ENCODE results near the gene ARHGAP18. TPM values are rescaled to one million over a fixed set of nuclear protein-coding genes. Genes with fewer than 3 reads are reported as not detected.

The ARHGAP18 gene
- total and polyA plus RNA-seq, 3 donors from 2014 or later, result 15.8 to 29.8 (median 23.8) TPM

DNA sequence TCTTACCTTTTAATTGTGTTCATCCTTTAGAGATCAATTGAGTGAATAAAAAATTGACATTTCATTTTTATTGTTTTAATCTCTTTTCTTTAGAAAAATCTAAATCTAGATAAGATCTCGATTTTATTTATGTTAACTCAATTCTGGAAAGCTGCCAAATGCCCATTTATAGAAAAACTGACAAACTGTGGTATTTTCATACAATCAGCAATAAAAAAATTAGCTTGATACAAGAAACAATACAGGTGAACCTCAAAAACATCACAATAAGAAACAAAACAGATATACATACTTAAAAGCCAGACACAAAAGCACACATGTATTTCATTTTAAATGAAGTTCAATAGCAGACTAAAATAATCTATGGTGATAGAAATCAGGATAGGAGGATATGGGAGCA is 30.0 kb upstream of the ARHGAP18 start:
- no peaks in the 10 kb centered on the region for H3K36me3 ChIP-seq (ENCODE audit: low read depth, missing control alignments)
- TF ChIP-seq, protein P1, sequence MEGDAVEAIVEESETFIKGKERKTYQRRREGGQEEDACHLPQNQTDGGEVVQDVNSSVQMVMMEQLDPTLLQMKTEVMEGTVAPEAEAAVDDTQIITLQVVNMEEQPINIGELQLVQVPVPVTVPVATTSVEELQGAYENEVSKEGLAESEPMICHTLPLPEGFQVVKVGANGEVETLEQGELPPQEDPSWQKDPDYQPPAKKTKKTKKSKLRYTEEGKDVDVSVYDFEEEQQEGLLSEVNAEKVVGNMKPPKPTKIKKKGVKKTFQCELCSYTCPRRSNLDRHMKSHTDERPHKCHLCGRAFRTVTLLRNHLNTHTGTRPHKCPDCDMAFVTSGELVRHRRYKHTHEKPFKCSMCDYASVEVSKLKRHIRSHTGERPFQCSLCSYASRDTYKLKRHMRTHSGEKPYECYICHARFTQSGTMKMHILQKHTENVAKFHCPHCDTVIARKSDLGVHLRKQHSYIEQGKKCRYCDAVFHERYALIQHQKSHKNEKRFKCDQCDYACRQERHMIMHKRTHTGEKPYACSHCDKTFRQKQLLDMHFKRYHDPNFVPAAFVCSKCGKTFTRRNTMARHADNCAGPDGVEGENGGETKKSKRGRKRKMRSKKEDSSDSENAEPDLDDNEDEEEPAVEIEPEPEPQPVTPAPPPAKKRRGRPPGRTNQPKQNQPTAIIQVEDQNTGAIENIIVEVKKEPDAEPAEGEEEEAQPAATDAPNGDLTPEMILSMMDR (IDR thresholded peaks at IDR 0.05), result no peak
- TF ChIP-seq POLR2A (IDR thresholded peaks at IDR 0.05), result no peak
- DNase-seq, result no peak
- intact Hi-C loops (cut with DNase I; ENCODE audit: low total_unique reads), result no loop called here
- H3K4me1 ChIP-seq, result no peaks in the 10 kb centered on the region
- H3K4me3 ChIP-seq, result no peak overlapping the region
- no peak overlapping the region for H3K27ac ChIP-seq
- no peaks in the 10 kb centered on the region for H3K9me3 ChIP-seq
- 66 to 76% methylated on average over 1 of the region's 1 CpG for WGBS, 2 donors
- H3K27me3 ChIP-seq, result no peaks in the 10 kb centered on the region

DNA sequence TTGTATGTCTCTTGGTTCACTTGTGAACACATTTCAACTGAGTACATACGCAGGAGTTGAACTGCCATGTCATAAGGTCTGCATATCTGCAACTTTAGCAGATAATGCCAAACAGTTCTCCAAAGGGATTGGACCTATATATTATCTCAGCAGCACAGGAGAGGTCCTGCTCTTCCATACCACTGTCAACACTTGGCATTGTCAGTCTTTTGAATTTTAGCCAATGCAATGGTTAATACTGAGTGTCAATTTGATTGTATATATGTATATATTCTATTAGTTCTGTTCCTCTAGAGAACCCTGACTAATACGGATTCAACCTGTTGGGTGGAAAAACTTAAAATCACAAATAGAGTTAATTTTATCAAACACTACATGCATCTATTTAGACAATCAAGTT is 26.1 kb upstream of the ARHGAP18 start:
- H3K4me1 ChIP-seq, result no peaks in the 10 kb centered on the region
- no peak for DNase-seq
- 92 to 93% methylated on average over 2 of the region's 2 CpGs for WGBS, 2 donors
- no peaks in the 10 kb centered on the region for H3K27me3 ChIP-seq
- TF ChIP-seq, protein P1 (IDR thresholded peaks at IDR 0.05), result no peak
- TF ChIP-seq POLR2A (IDR thresholded peaks at IDR 0.05), result no peak
- no peak overlapping the region for H3K27ac ChIP-seq
- no peaks in the 10 kb centered on the region for H3K36me3 ChIP-seq (ENCODE audit: low read depth, missing control alignments)
- H3K9me3 ChIP-seq, result no peaks in the 10 kb centered on the region
- H3K4me3 ChIP-seq, result no peak overlapping the region
- intact Hi-C loops (cut with DNase I; ENCODE audit: low total_unique reads), result no loop called here

DNA sequence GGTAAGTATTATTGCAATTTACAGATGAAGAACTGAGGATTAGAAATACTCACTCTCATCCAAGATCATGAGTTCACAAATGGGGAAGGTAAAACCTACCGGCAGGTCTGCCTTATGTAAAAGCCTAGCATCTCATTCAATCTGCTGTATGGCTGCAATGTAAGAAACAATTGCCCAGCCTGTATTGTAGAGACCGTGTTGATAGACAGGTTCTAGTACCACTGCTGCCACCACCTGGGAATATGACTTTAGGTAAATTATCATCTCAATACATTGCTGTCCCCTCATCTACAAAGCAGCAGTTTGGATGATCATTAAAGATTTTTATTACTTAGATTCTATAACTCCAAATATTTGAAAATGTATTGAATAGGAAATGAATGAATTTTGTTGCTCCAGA is 23.3 kb upstream of the ARHGAP18 start:
- Histone ChIP-seq H3K4me1 (no peaks in the 10 kb centered on the region), H3K36me3 (ENCODE audit: low read depth, missing control alignments) (no peaks in the 10 kb centered on the region), H3K27me3 (no peaks in the 10 kb centered on the region), H3K4me3 (no peak overlapping the region), H3K27ac (no peak overlapping the region), H3K9me3 (no peaks in the 10 kb centered on the region)
- no peak for DNase-seq
- intact Hi-C loops (cut with DNase I; ENCODE audit: low total_unique reads), result no loop called here
- TF ChIP-seq, protein P1 (IDR thresholded peaks at IDR 0.05), result no peak
- no peak for TF ChIP-seq POLR2A (IDR thresholded peaks at IDR 0.05)
- WGBS, 2 donors, result 72 to 81% methylated on average over 2 of the region's 2 CpGs

DNA sequence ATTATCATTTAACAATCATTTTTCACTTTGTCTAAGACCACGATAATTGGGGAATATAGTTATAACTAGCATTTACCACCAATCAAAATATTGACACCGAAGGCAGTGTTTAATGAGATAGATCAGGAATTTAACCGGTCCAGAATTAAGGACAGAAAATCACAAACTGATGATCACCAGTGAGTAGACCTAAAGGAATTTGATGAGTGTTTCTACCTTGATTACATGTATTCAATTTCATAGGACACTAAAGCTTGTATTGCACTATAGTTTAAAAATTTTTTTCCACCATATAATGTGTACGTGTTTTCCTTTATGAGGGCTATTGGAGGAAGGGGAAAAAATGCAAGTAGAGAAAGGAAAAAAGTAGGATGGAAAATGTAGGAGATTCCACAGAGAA is 22.6 kb upstream of the ARHGAP18 start:
- WGBS, 2 donors, result 89 to 93% methylated on average over 4 of the region's 4 CpGs
- H3K27me3 ChIP-seq, result no peaks in the 10 kb centered on the region
- no peak for DNase-seq
- intact Hi-C loops (cut with DNase I; ENCODE audit: low total_unique reads), result no loop called here
- H3K4me3 ChIP-seq, result no peak overlapping the region
- TF ChIP-seq POLR2A (IDR thresholded peaks at IDR 0.05), result no peak
- TF ChIP-seq, protein P1 (IDR thresholded peaks at IDR 0.05), result no peak
- H3K9me3 ChIP-seq, result no peaks in the 10 kb centered on the region
- H3K36me3 ChIP-seq (ENCODE audit: low read depth, missing control alignments), result no peaks in the 10 kb centered on the region
- no peaks in the 10 kb centered on the region for H3K4me1 ChIP-seq
- H3K27ac ChIP-seq, result no peak overlapping the region

DNA sequence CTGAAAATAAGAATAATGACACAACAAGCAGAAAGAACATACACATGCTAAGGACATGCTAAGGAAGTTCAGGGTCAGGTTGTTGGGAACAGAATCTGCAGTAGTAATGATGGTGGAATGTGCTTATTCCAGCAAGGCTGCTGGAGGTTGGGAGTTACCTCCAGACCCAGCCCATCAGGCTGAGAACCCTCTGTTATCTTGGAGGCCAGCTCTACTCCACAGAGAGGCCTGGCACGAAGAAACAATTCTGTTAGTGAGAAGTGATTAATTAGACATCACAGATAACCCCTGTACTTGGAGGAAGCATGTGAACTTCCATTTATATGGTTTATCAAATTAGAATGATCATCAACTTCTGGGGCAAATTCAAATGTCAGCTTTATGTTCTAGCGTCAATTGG is 22.1 kb upstream of the ARHGAP18 start:
- 57 to 76% methylated on average over 2 of the region's 2 CpGs for WGBS, 2 donors
- Histone ChIP-seq H3K4me1 (peaks cover 2% of the 10 kb centered on the region), H3K9me3 (no peaks in the 10 kb centered on the region), H3K4me3 (no peak overlapping the region), H3K27me3 (no peaks in the 10 kb centered on the region), H3K36me3 (ENCODE audit: low read depth, missing control alignments) (no peaks in the 10 kb centered on the region), H3K27ac (no peak overlapping the region)
- DNase-seq, result no peak
- intact Hi-C loops (cut with DNase I; ENCODE audit: low total_unique reads), result no loop called here
- TF ChIP-seq POLR2A (IDR thresholded peaks at IDR 0.05), result no peak
- TF ChIP-seq, protein P1 (IDR thresholded peaks at IDR 0.05), result no peak

Data from testis (tissue), 3 donors.